Measurements from ENCODE around the gene BCKDHA.

DNA sequence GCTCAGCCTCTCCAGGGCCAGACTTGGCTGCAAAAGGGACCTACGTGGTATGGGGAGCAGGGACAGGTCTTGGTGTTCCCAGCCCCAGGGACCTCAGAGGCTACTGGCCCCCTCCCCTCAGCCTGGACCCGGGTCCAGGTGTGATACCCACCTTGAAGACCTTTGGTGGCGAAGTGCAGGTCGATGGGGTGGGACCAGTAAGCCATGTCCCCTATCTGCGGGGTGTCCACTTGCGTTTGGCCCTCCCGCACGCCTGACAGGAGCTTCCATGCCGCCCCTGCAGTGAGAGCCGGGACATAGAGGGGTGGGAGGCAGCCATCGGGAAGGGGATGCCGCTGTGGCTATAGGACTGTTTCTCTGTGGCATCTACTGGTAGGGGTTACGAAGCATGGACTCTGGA lies 39.9 kb upstream of the BCKDHA start:
- TF ChIP-seq GATA1 (IDR thresholded peaks at IDR 0.05; ENCODE audit: low read depth, low read length) = no peak
- TF ChIP-seq POLR2A (IDR thresholded peaks at IDR 0.05; ENCODE audit: low read length) = no peak
